CD1c-positive myeloid dendritic cell (primary cell): ENCODE data around the gene ZNF595.
"Not testable (repeated sequence)": the region's sequence is repeated elsewhere in the genome, so short reads cannot be mapped to it uniquely, and the experiment has no call there.

Source experiments
- DNase-seq: peaks from one replicate; pipeline ENCODE4 v3.0.0-alpha.2; 2016; ENCODE audit errors: extremely low spot score

Gene ZNF595

GRCh38 chr4:52804-53479, at the start of gene ZNF595:
TSS of gene ZNF595 (plus strand) at chr4:53321. CDS start at chr4:53489, 168 bp downstream.
- DNase-seq, result not testable (repeated sequence)

DNA sequence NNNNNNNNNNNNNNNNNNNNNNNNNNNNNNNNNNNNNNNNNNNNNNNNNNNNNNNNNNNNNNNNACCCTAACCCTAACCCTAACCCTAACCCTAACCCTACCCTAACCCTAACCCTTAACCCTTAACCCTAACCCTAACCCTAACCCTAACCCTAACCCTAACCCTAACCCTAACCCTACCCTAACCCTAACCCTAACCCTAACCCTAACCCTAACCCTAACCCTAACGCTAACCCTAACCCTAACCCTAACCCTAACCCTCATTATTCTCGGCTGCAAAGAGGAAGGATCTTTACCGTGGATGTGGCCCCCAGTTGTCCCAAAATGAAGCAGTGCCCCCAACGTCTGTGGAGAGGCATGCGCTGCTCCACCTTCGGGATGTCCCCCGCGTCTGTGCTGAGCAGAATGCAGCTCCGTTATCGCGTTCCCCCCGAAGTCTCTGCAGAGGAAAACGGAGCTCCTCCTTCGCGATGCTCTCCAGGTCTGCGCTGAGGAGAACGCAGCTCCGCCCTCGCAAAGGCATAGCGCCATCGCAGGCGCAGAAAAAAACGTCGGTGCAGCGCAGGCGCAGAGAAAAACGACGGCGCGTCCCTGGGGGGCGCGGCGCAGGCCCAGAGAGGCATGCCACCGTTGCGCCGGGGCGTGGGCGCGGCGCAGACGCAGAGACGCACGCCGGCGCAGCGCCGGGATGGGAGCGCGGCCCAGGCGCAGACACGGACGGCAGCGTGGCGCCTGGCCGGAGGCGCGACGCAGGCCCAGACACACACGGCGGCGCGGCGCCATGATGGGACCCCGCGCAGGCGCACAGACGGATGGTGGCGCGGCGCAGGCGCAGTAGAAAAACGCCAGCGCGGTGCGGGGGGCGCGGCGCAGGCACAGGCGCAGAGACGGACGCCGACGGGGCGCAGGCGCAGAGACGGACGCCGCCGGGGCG, 42.9 kb upstream of the ZNF595 start:
- DNase-seq, result not testable (repeated sequence)

GRCh38 chr4:11095-11815, 41.9 kb upstream of the ZNF595 start:
- not testable (repeated sequence) for DNase-seq

DNA sequence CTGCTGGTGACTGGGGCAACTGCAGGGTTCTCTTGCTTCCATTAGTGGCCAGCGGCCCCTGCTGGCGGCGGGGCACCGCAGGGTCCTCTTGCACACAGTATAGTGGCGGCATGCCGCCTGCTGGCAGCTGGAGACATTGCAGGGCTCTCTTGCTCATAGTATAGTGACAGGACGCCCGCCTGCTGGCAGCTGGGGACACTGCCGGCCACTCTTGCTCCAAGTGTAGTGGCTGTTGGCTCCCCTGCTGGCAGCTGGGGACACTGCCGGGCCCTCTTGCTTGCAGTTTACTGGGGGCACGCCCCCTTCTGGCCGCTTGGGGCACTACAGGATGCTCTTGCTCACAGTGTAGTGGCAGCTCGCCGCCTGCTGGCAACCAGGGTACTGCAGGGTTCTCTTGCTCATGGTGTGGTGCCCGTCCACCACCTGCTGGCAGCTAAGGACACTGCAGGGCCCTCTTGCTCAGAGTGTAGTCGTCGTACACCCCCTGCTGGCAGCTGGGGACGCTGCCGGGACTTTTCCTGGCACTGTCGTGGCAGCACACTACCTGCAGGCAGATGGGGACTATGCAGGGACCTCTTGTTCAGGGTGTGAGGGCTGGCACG, 41.2 kb upstream of the ZNF595 start:
- DNase-seq, result peak; percentile 1

- DNase-seq, result not testable (repeated sequence)
Observed at GRCh38 chr4:18128-18527, 35.0 kb upstream of the ZNF595 start.

DNA sequence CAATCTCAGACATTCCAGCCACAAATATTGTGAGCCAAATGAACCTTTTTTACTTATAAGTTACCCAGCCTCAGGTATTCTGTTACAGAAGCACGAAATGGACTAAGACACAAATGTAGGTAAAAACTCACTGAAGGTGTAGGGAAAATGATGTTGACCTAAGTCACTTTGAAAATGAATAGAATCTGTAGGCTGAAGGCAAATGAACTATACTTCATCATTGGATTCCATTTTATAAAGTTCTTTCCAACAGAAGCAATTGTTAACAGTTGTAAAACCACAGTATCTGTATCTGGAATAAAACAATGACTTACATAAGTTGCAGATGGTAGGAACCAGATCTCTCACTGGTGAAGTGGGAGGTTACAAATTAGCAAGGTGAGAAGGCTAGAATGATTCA, 34.5 kb upstream of the ZNF595 start:
- not testable (repeated sequence) for DNase-seq

GRCh38 chr4:22882-23281, 30.2 kb upstream of the ZNF595 start:
- not testable (repeated sequence) for DNase-seq

DNA sequence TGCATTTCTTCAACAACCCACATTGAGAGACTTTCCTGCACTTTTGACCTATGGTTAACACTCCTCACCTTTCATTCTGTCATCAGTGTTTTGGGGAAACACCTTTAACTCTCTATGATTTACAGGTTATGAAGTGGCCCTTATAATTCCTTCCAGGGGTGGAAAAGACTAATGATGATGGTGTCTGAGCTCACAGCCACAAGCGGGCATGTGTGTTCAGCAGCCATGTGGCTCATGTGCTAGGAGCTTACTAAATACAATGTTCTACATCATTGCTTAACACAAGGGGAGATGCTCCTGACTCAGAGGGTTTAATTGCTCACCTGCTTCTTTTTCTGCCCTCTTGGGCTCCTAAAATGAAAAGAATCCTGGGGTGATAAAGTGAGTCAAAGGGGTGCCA, 28.8 kb upstream of the ZNF595 start:
- DNase-seq, result not testable (repeated sequence)

DNA sequence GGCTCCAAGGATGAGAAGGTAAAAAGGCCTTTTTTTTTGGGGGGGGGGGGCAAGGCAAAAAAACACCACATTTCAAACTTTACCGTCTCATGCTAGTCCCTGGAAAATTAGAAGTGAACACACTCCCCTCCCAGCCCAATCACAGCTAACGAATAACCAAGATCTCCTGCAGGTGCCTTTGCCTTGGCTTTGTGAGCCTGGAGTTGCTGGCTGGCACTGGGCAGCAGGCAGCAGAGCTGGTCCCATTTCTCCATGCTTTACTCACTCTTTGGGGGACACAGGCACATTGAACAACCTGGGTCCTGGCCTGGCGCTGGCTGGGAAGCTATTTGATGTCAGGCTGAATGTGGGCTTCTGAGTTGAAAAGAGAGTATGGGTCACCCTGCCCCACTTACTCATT, 25.6 kb upstream of the ZNF595 start:
- DNase-seq, result not testable (repeated sequence)

- not testable (repeated sequence) for DNase-seq
Observed at GRCh38 chr4:28767-29542, 24.2 kb upstream of the ZNF595 start.

DNA sequence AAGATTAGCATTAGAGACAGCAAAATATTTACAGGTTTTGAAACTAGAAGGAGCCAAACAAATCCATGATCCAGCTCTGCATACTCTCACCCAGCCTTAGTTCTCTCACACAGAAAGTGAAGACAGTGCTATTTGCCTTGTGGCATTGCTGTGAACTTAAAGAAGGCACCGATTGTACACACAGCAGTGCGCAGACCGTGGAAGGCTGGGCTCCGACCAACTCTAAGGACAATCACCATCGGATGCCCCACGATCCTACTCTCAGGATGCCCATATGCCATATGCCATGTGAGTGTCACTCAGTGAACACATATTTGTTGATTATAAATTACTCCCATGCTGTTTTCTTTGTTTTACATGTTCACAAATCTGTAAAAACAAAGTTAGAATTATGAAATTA, 19.8 kb upstream of the ZNF595 start:
- not testable (repeated sequence) for DNase-seq

- not testable (repeated sequence) for DNase-seq
Observed at GRCh38 chr4:36559-37415, 16.3 kb upstream of the ZNF595 start.

DNA sequence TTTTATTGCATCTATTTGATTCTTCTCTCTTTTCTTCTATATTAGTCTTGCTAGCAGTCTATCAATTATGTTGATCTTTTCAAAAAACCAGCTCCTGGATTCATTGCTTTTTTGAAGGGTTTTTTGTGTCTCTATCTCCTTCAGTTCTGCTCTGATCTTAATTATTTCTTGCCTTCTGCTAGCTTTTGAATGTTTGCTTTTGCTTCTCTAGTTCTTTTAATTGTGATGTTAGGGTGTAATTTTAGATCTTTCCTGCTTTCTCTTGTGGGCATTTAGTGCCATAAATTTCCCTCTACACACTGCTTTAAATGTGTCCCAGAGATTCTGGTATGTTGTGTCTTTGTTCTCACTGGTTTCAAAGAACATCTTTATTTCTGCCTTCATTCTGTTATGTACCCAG, 14.9 kb upstream of the ZNF595 start:
- not testable (repeated sequence) for DNase-seq

DNA sequence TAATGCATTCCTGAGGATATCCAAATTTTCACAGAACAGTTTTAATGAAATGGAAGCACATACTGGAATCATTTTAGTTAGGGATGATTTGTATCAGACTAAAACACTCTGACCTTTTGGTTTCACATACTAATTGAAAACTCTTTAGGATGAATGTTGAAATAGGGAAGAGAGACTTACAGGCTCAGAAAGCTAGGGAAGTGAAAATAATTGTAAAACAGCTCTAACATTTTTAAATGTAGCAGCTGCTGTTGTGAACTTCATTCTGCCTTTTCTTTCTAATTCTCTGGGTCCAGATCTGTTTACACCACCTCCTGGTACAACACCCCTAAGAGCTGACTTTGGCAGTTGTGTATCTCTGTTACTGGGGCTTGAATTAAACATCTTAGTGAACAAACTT, 9.7 kb upstream of the ZNF595 start:
- DNase-seq, result not testable (repeated sequence)

DNA sequence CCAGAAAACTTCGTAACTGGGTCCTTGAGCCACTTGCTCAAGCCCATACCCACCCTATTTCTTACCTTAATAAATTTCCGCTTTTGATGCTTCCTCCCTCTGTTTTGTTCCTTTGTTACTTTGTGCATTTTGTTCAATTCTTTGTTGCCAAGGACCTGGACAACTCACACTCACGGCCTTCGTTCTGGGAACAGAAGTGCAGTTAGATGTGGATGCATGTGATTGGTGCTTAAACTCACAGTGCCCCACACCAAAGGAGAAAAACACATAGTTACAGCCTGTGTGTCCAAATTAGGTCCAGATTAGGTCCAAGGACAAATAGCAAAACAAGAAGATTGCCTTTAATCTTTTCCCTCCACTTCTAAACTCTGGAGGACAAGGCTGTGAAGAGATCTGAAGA, 1.9 kb upstream of the ZNF595 start:
- DNase-seq, result not testable (repeated sequence)

DNA sequence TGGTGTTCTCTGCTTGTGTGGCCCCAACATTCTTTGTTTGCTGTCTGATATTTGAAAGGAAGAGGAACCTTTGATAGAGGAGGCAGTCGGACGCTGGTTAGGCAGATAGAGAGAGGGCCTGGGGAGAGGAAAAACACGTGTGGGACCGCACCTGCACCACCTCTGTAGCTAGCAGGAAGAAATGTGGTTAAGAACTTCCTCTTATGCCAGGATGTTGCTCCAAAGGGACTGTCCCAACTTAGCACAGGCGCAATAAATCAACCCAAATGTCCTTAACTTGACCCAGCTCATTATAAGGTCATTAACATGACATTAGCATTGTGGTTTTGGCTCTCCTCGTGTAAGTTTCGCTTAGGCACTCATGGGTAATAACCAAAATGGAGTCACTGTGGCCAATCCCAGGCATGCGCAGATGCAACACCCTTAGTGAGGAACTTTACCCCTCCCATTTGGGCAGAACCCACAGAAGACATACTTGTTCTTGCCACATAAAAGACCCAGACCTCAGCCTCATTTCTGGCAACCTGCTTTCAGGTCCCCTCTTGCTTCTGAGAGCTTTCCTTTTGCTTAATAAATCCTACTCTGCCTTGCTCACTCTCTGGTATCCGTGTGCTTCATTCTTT, 1.4 kb upstream of the ZNF595 start:
- not testable (repeated sequence) for DNase-seq

- DNase-seq, result not testable (repeated sequence)
Observed at GRCh38 chr4:53521-53920, 400 bp downstream of the ZNF595 start.

DNA sequence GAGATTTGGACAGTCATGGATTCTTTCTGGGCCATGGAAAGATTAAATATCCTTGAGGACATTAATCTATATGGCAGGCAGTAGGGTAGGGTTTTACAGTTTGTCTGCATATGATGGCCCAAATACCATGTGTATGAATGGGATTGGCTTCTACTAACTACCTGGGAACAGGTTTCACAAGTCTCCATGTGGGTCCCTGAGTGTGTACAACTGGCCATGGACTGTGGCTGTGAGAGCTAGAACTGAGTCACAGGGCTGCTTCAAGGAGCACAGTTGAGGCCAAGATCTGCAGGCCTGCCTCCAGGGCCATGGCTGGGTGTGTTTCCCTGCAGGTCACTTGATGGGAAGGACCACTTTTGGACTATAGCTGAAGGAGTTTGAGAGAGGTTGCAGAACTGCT, 11.6 kb downstream of the ZNF595 start:
- not testable (repeated sequence) for DNase-seq

- no peak for DNase-seq
Observed at GRCh38 chr4:71830-72229, 18.7 kb downstream of the ZNF595 start.
